Measurements from ENCODE around the gene COG7. TPM values are rescaled to one million over a fixed set of nuclear protein-coding genes. Genes with fewer than 3 reads are reported as not detected.
"Not testable (repeated sequence)": the region's sequence is repeated elsewhere in the genome, so short reads cannot be mapped to it uniquely, and the experiment has no call there.

COG7 gene
- total RNA-seq, 1 experiment from 2014 or later, result 29.4 TPM

GRCh38 chr16:23397464-23397863 lies 55.5 kb downstream of the COG7 start:
- no peak for DNase-seq (ENCODE audit: low read depth)
- in situ Hi-C loops (cut with HindIII; ENCODE audit: low pct_unique_long_range_greater_than_20kb, low sequenced_read_pairs), result no loop called here

- DNase-seq (ENCODE audit: low read depth), result no peak
- in situ Hi-C loops (cut with HindIII; ENCODE audit: low pct_unique_long_range_greater_than_20kb, low sequenced_read_pairs), result no loop called here
These were observed 57.3 kb downstream of the COG7 start for GRCh38 chr16:23395732-23396131.

- no peak for DNase-seq (ENCODE audit: low read depth)
- in situ Hi-C loops (cut with HindIII; ENCODE audit: low pct_unique_long_range_greater_than_20kb, low sequenced_read_pairs), result no loop called here
These were observed 58.7 kb downstream of the COG7 start for GRCh38 chr16:23394141-23394831.

- in situ Hi-C loops (cut with HindIII; ENCODE audit: low pct_unique_long_range_greater_than_20kb, low sequenced_read_pairs), result no loop called here
- no peak for DNase-seq (ENCODE audit: low read depth)
These were observed 60.8 kb downstream of the COG7 start for GRCh38 chr16:23392223-23392600.

GRCh38 chr16:23391381-23392222 lies 61.4 kb downstream of the COG7 start:
- in situ Hi-C loops (cut with HindIII; ENCODE audit: low pct_unique_long_range_greater_than_20kb, low sequenced_read_pairs), result no loop called here
- no peak for DNase-seq (ENCODE audit: low read depth)

- DNase-seq (ENCODE audit: low read depth); in situ Hi-C loops (cut with HindIII; ENCODE audit: low pct_unique_long_range_greater_than_20kb, low sequenced_read_pairs): not testable (repeated sequence)
These were observed 63.1 kb downstream of the COG7 start for GRCh38 chr16:23389936-23390335.

- in situ Hi-C loops (cut with HindIII; ENCODE audit: low pct_unique_long_range_greater_than_20kb, low sequenced_read_pairs), result no loop called here
- no peak for DNase-seq (ENCODE audit: low read depth)
These were observed 63.8 kb downstream of the COG7 start for GRCh38 chr16:23389201-23389600.

- DNase-seq (ENCODE audit: low read depth), result no peak
- in situ Hi-C loops (cut with HindIII; ENCODE audit: low pct_unique_long_range_greater_than_20kb, low sequenced_read_pairs), result no loop called here
These were observed 64.2 kb downstream of the COG7 start for GRCh38 chr16:23388786-23389185.

- no peak for DNase-seq (ENCODE audit: low read depth)
- in situ Hi-C loops (cut with HindIII; ENCODE audit: low pct_unique_long_range_greater_than_20kb, low sequenced_read_pairs), result no loop called here
These were observed 65.3 kb downstream of the COG7 start for GRCh38 chr16:23387666-23388065.

- no peak for DNase-seq (ENCODE audit: low read depth)
- in situ Hi-C loops (cut with HindIII; ENCODE audit: low pct_unique_long_range_greater_than_20kb, low sequenced_read_pairs), result no loop called here
These were observed 67.5 kb downstream of the COG7 start for GRCh38 chr16:23385441-23385840.

- no peak for DNase-seq (ENCODE audit: low read depth)
- in situ Hi-C loops (cut with HindIII; ENCODE audit: low pct_unique_long_range_greater_than_20kb, low sequenced_read_pairs), result no loop called here
These were observed 68.1 kb downstream of the COG7 start for GRCh38 chr16:23384878-23385277.

GRCh38 chr16:23383881-23384280 lies 69.1 kb downstream of the COG7 start:
- in situ Hi-C loops (cut with HindIII; ENCODE audit: low pct_unique_long_range_greater_than_20kb, low sequenced_read_pairs), result no loop called here

GRCh38 chr16:23382279-23382678 lies 70.7 kb downstream of the COG7 start:
- DNase-seq (ENCODE audit: low read depth), result no peak
- in situ Hi-C loops (cut with HindIII; ENCODE audit: low pct_unique_long_range_greater_than_20kb, low sequenced_read_pairs), result no loop called here

More at GRCh38 chr16:23383881-23384280, 69.1 kb downstream of the COG7 start:
- DNase-seq (ENCODE audit: low read depth), result no peak

GRCh38 chr16:23381702-23382101 lies 71.3 kb downstream of the COG7 start:
- in situ Hi-C loops (cut with HindIII; ENCODE audit: low pct_unique_long_range_greater_than_20kb, low sequenced_read_pairs); DNase-seq (ENCODE audit: low read depth): not testable (repeated sequence)

- in situ Hi-C loops (cut with HindIII; ENCODE audit: low pct_unique_long_range_greater_than_20kb, low sequenced_read_pairs), result no loop called here
- DNase-seq (ENCODE audit: low read depth), result no peak
These were observed 72.5 kb downstream of the COG7 start for GRCh38 chr16:23380501-23380951.

GRCh38 chr16:23379707-23380106 lies 73.3 kb downstream of the COG7 start:
- DNase-seq (ENCODE audit: low read depth), result no peak
- in situ Hi-C loops (cut with HindIII; ENCODE audit: low pct_unique_long_range_greater_than_20kb, low sequenced_read_pairs), result no loop called here

- DNase-seq (ENCODE audit: low read depth), result no peak
- in situ Hi-C loops (cut with HindIII; ENCODE audit: low pct_unique_long_range_greater_than_20kb, low sequenced_read_pairs), result no loop called here
These were observed 74.1 kb downstream of the COG7 start for GRCh38 chr16:23378921-23379320.

GRCh38 chr16:23378256-23378655 lies 74.7 kb downstream of the COG7 start:
- in situ Hi-C loops (cut with HindIII; ENCODE audit: low pct_unique_long_range_greater_than_20kb, low sequenced_read_pairs), result no loop called here

GRCh38 chr16:23377071-23377931 lies 75.7 kb downstream of the COG7 start:
- no peak for DNase-seq (ENCODE audit: low read depth)
- in situ Hi-C loops (cut with HindIII; ENCODE audit: low pct_unique_long_range_greater_than_20kb, low sequenced_read_pairs), result no loop called here

More at GRCh38 chr16:23378256-23378655, 74.7 kb downstream of the COG7 start:
- DNase-seq (ENCODE audit: low read depth), result no peak

Data from Caki2 (cell line).